WTC11 (cell line): ENCODE results near the gene PASD1. TPM values are rescaled to one million over a fixed set of nuclear protein-coding genes. Genes with fewer than 3 reads are reported as not detected.

Source experiments
- ATAC-seq: fragments of 200-7000 bp; cut with Tn5 transposase; 2 replicates; pipeline ENCODE4 v1.10.0; 2021; ENCODE audit warnings: mild to moderate bottlenecking, moderate library complexity
- Bru-seq: library from RNA; stranded (reverse); fragments of 400-500 nt; gene quantifications from one replicate; lab custom pipeline; 2021; lab: Mats Ljungman, UMichigan
- CTCF ChIA-PET: fragments of 300-600 bp; sonication (Branson Sonifier 250); formaldehyde crosslinking; loops from one replicate; lab custom pipeline; 2021; ENCODE audit warnings: antibody characterized with exemption; lab: Charles Lee
- POLR2A ChIA-PET: fragments of 350-600 bp; sonication (Branson Sonifier 250); formaldehyde crosslinking; loops from one replicate; lab custom pipeline; 2021; ENCODE audit warnings: antibody characterized with exemption; lab: Charles Lee
- DNase-seq: peaks from one replicate; pipeline ENCODE4 v3.0.0; 2021; ENCODE audit warnings: low spot score
- H3K27ac Mint-ChIP-seq: 2 replicates; pipeline ENCODE4 v1.8.0; 2021; ENCODE audit warnings: mixed read lengths
- H3K27me3 Mint-ChIP-seq: 2 replicates; pipeline ENCODE4 v1.8.0; 2021; ENCODE audit warnings: low read depth, mild to moderate bottlenecking, moderate library complexity, mixed read lengths
- H3K36me3 Mint-ChIP-seq: 2 replicates; pipeline ENCODE4 v1.8.0; 2021; ENCODE audit warnings: mixed read lengths
- H3K4me1 Mint-ChIP-seq: 2 replicates; pipeline ENCODE4 v1.8.0; 2022; ENCODE audit warnings: mixed read lengths
- H3K4me3 Mint-ChIP-seq: 2 replicates; pipeline ENCODE4 v1.8.0; 2021; ENCODE audit warnings: mild to moderate bottlenecking, moderate library complexity, mixed read lengths
- H3K9me3 Mint-ChIP-seq: 2 replicates; pipeline ENCODE4 v1.8.0; 2021; ENCODE audit warnings: mixed read lengths
- AFF4 ChIP-seq: sonication (generic); formaldehyde crosslinking; IDR thresholded peaks from 2 replicates; pipeline ENCODE4 v1.8.1; 2023; ENCODE audit warnings: mild to moderate bottlenecking, missing genetic modification reagents, borderline replicate concordance
- ATF2 ChIP-seq: sonication (generic); formaldehyde crosslinking; IDR thresholded peaks from 2 replicates; pipeline ENCODE4 v1.8.1; 2022; ENCODE audit warnings: low read depth, missing genetic modification reagents, borderline replicate concordance
- EMX1 ChIP-seq: fragments of 250-450 bp; sonication (Bioruptor Pico); IDR thresholded peaks from 2 replicates; pipeline ENCODE4 v1.8.0; 2021; ENCODE audit warnings: mild to moderate bottlenecking
- MAX ChIP-seq: sonication (generic); formaldehyde crosslinking; IDR thresholded peaks from 2 replicates; pipeline ENCODE4 v1.8.0; 2022; ENCODE audit warnings: mild to moderate bottlenecking, missing genetic modification reagents
- NR1H2 ChIP-seq: sonication (generic); formaldehyde crosslinking; IDR thresholded peaks from 2 replicates; pipeline ENCODE4 v1.9.0; 2021; ENCODE audit warnings: mild to moderate bottlenecking, moderate library complexity, missing genetic modification reagents
- SMAD4 ChIP-seq: sonication (generic); formaldehyde crosslinking; IDR thresholded peaks from 2 replicates; pipeline ENCODE4 v1.8.0; 2022; ENCODE audit warnings: mild to moderate bottlenecking, missing genetic modification reagents
- SP1 ChIP-seq: sonication (generic); formaldehyde crosslinking; conservative IDR thresholded peaks from 2 replicates; pipeline ENCODE4 v1.8.1; 2022; ENCODE audit warnings: missing genetic modification reagents
- USF1 ChIP-seq: sonication (generic); formaldehyde crosslinking; IDR thresholded peaks from 2 replicates; pipeline ENCODE4 v1.8.0; 2022; ENCODE audit warnings: mild to moderate bottlenecking, missing genetic modification reagents
- ZNF263 ChIP-seq: sonication (generic); formaldehyde crosslinking; IDR thresholded peaks from 2 replicates; pipeline ENCODE4 v1.8.1; 2022; ENCODE audit warnings: low read depth, mild to moderate bottlenecking, moderate library complexity, missing genetic modification reagents
- ZNF671 ChIP-seq: fragments of 250-450 bp; sonication (Bioruptor Pico); IDR thresholded peaks from 2 replicates; pipeline ENCODE4 v1.8.0; 2021; ENCODE audit warnings: mild to moderate bottlenecking
- ZSCAN18 ChIP-seq: fragments of 250-450 bp; sonication (Bioruptor Pico); IDR thresholded peaks from 2 replicates; pipeline ENCODE4 v2.1.2; 2022; ENCODE audit warnings: mild to moderate bottlenecking, moderate library complexity
- long read RNA-seq, 3 experiments: library from RNA in 1 of 3; library from capped mRNA in 1 of 3; library from polyadenylated mRNA in 1 of 3; unstranded in 2 of 3; stranded (forward) in 1 of 3; transcript quantifications; one replicate each; pipeline ENCODE4 v2.0.0, GENCODE V29; 2021
- total RNA-seq: library from RNA; stranded (reverse); gene quantifications from 3 replicates; pipeline ENCODE4 v1.2.3, GENCODE V29; 2021
- TF ChIP-seq, protein P1 (sequence below): sonication (generic); formaldehyde crosslinking; IDR thresholded peaks from 2 replicates; pipeline ENCODE4 v1.8.1; 2023; ENCODE audit warnings: mild to moderate bottlenecking, moderate library complexity, missing genetic modification reagents
- TF ChIP-seq, protein P2 (sequence below): sonication (generic); formaldehyde crosslinking; IDR thresholded peaks from 2 replicates; pipeline ENCODE4 v1.8.0; 2022; ENCODE audit warnings: mild to moderate bottlenecking, missing genetic modification reagents
- TF ChIP-seq, protein P3 (sequence below): fragments of 250-450 bp; sonication (Bioruptor Pico); IDR thresholded peaks from 2 replicates; pipeline ENCODE4 v1.9.0; 2021; ENCODE audit warnings: moderate library complexity, mild to moderate bottlenecking, inconsistent platforms, borderline replicate concordance
- TF ChIP-seq, protein P4 (sequence below): fragments of 250-450 bp; sonication (Bioruptor Pico); IDR thresholded peaks from 2 replicates; pipeline ENCODE4 v1.9.0; 2021; ENCODE audit warnings: mild to moderate bottlenecking

Gene PASD1
- total RNA-seq (0.07 TPM in 1 of 3 replicates, not detected in the others), Bru-seq, nascent RNA (percentile 0 among the genes with signal in this experiment)
- long read RNA-seq, experiment 1 = 0 reads
- long read RNA-seq, experiment 2 = 0 reads
- long read RNA-seq, experiment 3 = 0 reads

GRCh38 chrX:151563449-151563848 is at the start of gene PASD1:
Gene PASD1, plus strand, starts transcription at chrX:151563675. Its CDS starts 37,879 bp downstream, at chrX:151601554.
- no peak within 1 kb of the TSS for H3K4me3 Mint-ChIP-seq
- H3K9me3 Mint-ChIP-seq = no peaks in the 10 kb centered on the region
- DNase-seq (no peak), ATAC-seq (no peak)
- POLR2A ChIA-PET = no interaction called here
- peaks cover 4% of the 10 kb centered on the region; the same call in 1 of the 2 replicates for H3K36me3 Mint-ChIP-seq
- no peak for TF ChIP-seq NR1H2
- no peak for TF ChIP-seq USF1 (CRISPR knock-in tag)
- TF ChIP-seq ZSCAN18 (CRISPR knock-in tag) = no peak
- TF ChIP-seq ZNF263 (CRISPR knock-in tag) = no peak
- TF ChIP-seq, protein P1, sequence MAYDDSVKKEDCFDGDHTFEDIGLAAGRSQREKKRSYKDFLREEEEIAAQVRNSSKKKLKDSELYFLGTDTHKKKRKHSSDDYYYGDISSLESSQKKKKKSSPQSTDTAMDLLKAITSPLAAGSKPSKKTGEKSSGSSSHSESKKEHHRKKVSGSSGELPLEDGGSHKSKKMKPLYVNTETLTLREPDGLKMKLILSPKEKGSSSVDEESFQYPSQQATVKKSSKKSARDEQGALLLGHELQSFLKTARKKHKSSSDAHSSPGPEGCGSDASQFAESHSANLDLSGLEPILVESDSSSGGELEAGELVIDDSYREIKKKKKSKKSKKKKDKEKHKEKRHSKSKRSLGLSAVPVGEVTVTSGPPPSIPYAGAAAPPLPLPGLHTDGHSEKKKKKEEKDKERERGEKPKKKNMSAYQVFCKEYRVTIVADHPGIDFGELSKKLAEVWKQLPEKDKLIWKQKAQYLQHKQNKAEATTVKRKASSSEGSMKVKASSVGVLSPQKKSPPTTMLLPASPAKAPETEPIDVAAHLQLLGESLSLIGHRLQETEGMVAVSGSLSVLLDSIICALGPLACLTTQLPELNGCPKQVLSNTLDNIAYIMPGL = no peak
- TF ChIP-seq, protein P2, sequence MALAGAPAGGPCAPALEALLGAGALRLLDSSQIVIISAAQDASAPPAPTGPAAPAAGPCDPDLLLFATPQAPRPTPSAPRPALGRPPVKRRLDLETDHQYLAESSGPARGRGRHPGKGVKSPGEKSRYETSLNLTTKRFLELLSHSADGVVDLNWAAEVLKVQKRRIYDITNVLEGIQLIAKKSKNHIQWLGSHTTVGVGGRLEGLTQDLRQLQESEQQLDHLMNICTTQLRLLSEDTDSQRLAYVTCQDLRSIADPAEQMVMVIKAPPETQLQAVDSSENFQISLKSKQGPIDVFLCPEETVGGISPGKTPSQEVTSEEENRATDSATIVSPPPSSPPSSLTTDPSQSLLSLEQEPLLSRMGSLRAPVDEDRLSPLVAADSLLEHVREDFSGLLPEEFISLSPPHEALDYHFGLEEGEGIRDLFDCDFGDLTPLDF = no peak
- TF ChIP-seq MAX (CRISPR knock-in tag) = no peak
- no peak for TF ChIP-seq SP1 (CRISPR knock-in tag)
- TF ChIP-seq, protein P3, sequence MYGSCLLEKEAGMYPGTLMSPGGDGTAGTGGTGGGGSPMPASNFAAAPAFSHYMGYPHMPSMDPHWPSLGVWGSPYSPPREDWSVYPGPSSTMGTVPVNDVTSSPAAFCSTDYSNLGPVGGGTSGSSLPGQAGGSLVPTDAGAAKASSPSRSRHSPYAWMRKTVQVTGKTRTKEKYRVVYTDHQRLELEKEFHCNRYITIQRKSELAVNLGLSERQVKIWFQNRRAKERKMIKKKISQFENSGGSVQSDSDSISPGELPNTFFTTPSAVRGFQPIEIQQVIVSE = no peak
- TF ChIP-seq, protein P4, sequence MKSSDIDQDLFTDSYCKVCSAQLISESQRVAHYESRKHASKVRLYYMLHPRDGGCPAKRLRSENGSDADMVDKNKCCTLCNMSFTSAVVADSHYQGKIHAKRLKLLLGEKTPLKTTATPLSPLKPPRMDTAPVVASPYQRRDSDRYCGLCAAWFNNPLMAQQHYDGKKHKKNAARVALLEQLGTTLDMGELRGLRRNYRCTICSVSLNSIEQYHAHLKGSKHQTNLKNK (CRISPR knock-in tag) = no peak
- no peak for TF ChIP-seq EMX1 (CRISPR knock-in tag)
- TF ChIP-seq ZNF671 (CRISPR knock-in tag) = no peak
- TF ChIP-seq ATF2 = no peak
- no peak for TF ChIP-seq AFF4 (CRISPR knock-in tag)
- no peak for TF ChIP-seq SMAD4
- H3K27ac Mint-ChIP-seq = no peak within 1 kb of the TSS
- no peaks in the 10 kb centered on the region for H3K4me1 Mint-ChIP-seq
- CTCF ChIA-PET = no interaction called here
- H3K27me3 Mint-ChIP-seq = peaks cover 2% of the 10 kb centered on the region; the same call in 1 of the 2 replicates
